ENCODE results near the gene OXER1. TPM values are rescaled to one million over a fixed set of nuclear protein-coding genes. Genes with fewer than 3 reads are reported as not detected.

Gene OXER1
- polyA plus RNA-seq, 4 donors = 6.4 to 40.3 (median 12.6) TPM

DNA sequence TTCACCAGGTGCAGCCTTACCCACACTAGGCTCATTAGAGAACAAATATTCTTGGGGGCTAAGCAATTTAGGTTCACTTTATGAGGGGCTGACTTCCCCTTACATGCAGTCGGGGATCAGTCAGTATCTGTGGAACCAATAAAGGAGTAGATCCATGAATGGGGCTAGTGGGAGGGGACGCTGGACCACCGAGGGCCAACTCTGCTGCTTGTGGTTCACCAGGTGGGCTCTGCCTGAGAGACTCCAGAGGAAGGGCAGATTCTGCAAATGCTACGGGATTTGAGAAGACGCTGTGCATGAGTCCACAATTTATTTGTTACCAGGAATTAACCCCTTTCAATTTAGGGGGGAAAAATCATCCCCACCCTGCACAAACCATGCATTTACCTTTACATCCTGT, 44.4 kb upstream of the OXER1 start:
- WGBS, 3 donors = 91 to 93% (median 93%) methylated on average over 5 of the region's 5 CpGs
- FAIRE-seq = no peak
- no peak overlapping the region for H3K4me3 ChIP-seq (ENCODE audit: low read depth in 1 of 3, low read length in 3 of 3)
- no peak for DNase-seq
- H3K36me3 ChIP-seq (ENCODE audit: control insufficient read depth in 3 of 3, insufficient read depth in 2 of 3, low read depth in 1 of 3, low read length in 3 of 3) = no peaks in the 10 kb centered on the region
- H3K27ac ChIP-seq (ENCODE audit: low read depth in 1 of 3, low read length in 2 of 3) = no peak overlapping the region
- peaks cover 0 to 9% (median 0%) of the 10 kb centered on the region in 3 donors for H3K4me1 ChIP-seq (ENCODE audit: control insufficient read depth in 3 of 3, insufficient read depth in 2 of 3, low read depth in 1 of 3, low read length in 2 of 3)
- no peaks in the 10 kb centered on the region for H3K27me3 ChIP-seq (ENCODE audit: control insufficient read depth in 3 of 3, insufficient read depth in 3 of 3, low read length in 3 of 3)
- no peaks in the 10 kb centered on the region for H3K9me3 ChIP-seq (ENCODE audit: control insufficient read depth in 2 of 2, insufficient read depth in 1 of 2, low read depth in 1 of 2, low read length in 1 of 2)

DNA sequence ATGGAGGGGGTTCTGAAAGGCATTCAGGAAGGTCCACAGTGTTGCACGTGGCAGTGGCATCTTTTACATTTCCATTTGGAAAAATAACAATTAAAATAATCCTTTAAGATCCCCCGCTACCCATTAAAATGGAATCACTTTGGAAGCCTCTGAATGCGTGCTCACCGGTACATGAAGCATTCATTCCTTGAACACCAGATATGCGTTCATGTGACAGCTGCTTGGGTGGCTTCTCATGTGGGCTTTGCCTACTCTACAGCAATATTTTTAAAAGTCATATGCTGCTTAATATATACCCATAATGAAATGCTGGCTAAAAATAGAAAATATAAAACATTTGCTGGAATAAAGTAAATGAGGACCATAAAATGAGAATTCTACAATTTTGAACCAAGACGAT, 42.9 kb upstream of the OXER1 start:
- H3K27ac ChIP-seq (ENCODE audit: low read depth in 1 of 3, low read length in 2 of 3) = no peak overlapping the region
- FAIRE-seq (no peak), DNase-seq (no peak)
- H3K4me3 ChIP-seq (ENCODE audit: low read depth in 1 of 3, low read length in 3 of 3) = no peak overlapping the region
- no peaks in the 10 kb centered on the region for H3K9me3 ChIP-seq (ENCODE audit: control insufficient read depth in 2 of 2, insufficient read depth in 1 of 2, low read depth in 1 of 2, low read length in 1 of 2)
- 86 to 91% (median 90%) methylated on average over 6 of the region's 6 CpGs for WGBS, 3 donors
- H3K4me1 ChIP-seq (ENCODE audit: control insufficient read depth in 3 of 3, insufficient read depth in 2 of 3, low read depth in 1 of 3, low read length in 2 of 3) = peaks cover 0 to 7% (median 0%) of the 10 kb centered on the region in 3 donors
- no peaks in the 10 kb centered on the region for H3K36me3 ChIP-seq (ENCODE audit: control insufficient read depth in 3 of 3, insufficient read depth in 2 of 3, low read depth in 1 of 3, low read length in 3 of 3)
- H3K27me3 ChIP-seq (ENCODE audit: control insufficient read depth in 3 of 3, insufficient read depth in 3 of 3, low read length in 3 of 3) = no peaks in the 10 kb centered on the region

DNA sequence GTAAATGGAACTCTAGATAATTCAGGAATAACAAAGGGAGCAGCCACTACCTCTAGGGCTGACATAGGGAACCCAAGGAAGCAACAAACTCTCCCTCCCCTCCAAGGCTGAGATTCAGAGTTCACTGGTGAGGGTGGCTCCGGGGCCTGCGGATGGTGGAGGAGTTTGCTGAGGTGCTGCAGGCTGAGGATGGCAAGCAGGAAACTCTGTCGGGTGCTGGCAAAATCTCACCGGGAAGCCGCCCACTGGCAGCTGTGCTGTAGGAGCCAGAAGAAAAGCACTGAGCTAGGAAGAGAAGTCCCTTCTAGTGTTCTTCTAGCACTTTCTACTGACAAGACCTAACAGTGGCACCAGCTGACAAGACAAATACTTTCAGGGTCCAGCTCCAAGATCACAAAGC, 41.0 kb upstream of the OXER1 start:
- 75 to 79% (median 76%) methylated on average over 5 of the region's 5 CpGs for WGBS, 3 donors
- Histone ChIP-seq H3K27me3 (ENCODE audit: control insufficient read depth in 3 of 3, insufficient read depth in 3 of 3, low read length in 3 of 3) (no peaks in the 10 kb centered on the region), H3K4me3 (ENCODE audit: low read depth in 1 of 3, low read length in 3 of 3) (no peak overlapping the region), H3K9me3 (ENCODE audit: control insufficient read depth in 2 of 2, insufficient read depth in 1 of 2, low read depth in 1 of 2, low read length in 1 of 2) (no peaks in the 10 kb centered on the region), H3K4me1 (ENCODE audit: control insufficient read depth in 3 of 3, insufficient read depth in 2 of 3, low read depth in 1 of 3, low read length in 2 of 3) (peaks cover 0 to 3% (median 0%) of the 10 kb centered on the region in 3 donors), H3K27ac (ENCODE audit: low read depth in 1 of 3, low read length in 2 of 3) (no peak overlapping the region), H3K36me3 (ENCODE audit: control insufficient read depth in 3 of 3, insufficient read depth in 2 of 3, low read depth in 1 of 3, low read length in 3 of 3) (no peaks in the 10 kb centered on the region)
- no peak for DNase-seq
- no peak for FAIRE-seq

DNA sequence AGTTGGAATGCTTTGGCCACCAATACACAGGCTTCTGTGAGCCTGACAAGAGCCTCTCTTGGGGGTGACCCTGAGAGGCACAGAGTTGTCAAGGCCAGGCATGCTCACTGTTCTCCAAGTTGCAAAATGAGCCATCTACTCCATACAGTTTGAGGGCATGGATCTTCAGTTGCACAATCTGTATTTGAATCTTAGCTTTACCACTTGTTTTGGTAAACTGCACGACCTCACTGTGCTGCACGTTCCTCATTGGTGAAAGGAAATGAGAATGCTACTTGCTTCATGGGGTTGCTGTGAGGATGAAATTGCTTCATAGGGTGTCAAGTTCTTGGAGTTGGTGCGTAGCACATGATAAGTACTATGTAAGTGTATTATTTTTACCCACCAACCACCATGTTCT, 40.4 kb upstream of the OXER1 start:
- H3K27me3 ChIP-seq (ENCODE audit: control insufficient read depth in 3 of 3, insufficient read depth in 3 of 3, low read length in 3 of 3) = no peaks in the 10 kb centered on the region
- 57 to 58% (median 57%) methylated on average over 3 of the region's 3 CpGs for WGBS, 3 donors
- H3K4me1 ChIP-seq (ENCODE audit: control insufficient read depth in 3 of 3, insufficient read depth in 2 of 3, low read depth in 1 of 3, low read length in 2 of 3) = peaks cover 0 to 3% (median 0%) of the 10 kb centered on the region in 3 donors
- FAIRE-seq (no peak), DNase-seq (no peak)
- H3K27ac ChIP-seq (ENCODE audit: low read depth in 1 of 3, low read length in 2 of 3) = no peak overlapping the region
- no peak overlapping the region for H3K4me3 ChIP-seq (ENCODE audit: low read depth in 1 of 3, low read length in 3 of 3)
- H3K9me3 ChIP-seq (ENCODE audit: control insufficient read depth in 2 of 2, insufficient read depth in 1 of 2, low read depth in 1 of 2, low read length in 1 of 2) = no peaks in the 10 kb centered on the region
- H3K36me3 ChIP-seq (ENCODE audit: control insufficient read depth in 3 of 3, insufficient read depth in 2 of 3, low read depth in 1 of 3, low read length in 3 of 3) = no peaks in the 10 kb centered on the region

GRCh38 chr2:42802150-42802549, 38.2 kb upstream of the OXER1 start:
- DNase-seq (no peak), FAIRE-seq (no peak)
- Histone ChIP-seq H3K27me3 (ENCODE audit: control insufficient read depth in 3 of 3, insufficient read depth in 3 of 3, low read length in 3 of 3) (no peaks in the 10 kb centered on the region), H3K27ac (ENCODE audit: low read depth in 1 of 3, low read length in 2 of 3) (no peak overlapping the region), H3K4me3 (ENCODE audit: low read depth in 1 of 3, low read length in 3 of 3) (no peak overlapping the region), H3K9me3 (ENCODE audit: control insufficient read depth in 2 of 2, insufficient read depth in 1 of 2, low read depth in 1 of 2, low read length in 1 of 2) (no peaks in the 10 kb centered on the region), H3K36me3 (ENCODE audit: control insufficient read depth in 3 of 3, insufficient read depth in 2 of 3, low read depth in 1 of 3, low read length in 3 of 3) (peaks cover 0 to 3% (median 0%) of the 10 kb centered on the region in 3 donors), H3K4me1 (ENCODE audit: control insufficient read depth in 3 of 3, insufficient read depth in 2 of 3, low read depth in 1 of 3, low read length in 2 of 3) (no peaks in the 10 kb centered on the region)
- WGBS, 3 donors = 85 to 90% (median 89%) methylated on average over 6 of the region's 6 CpGs

GRCh38 chr2:42801381-42801780, 37.4 kb upstream of the OXER1 start:
- no peaks in the 10 kb centered on the region for H3K27me3 ChIP-seq (ENCODE audit: control insufficient read depth in 3 of 3, insufficient read depth in 3 of 3, low read length in 3 of 3)
- H3K4me3 ChIP-seq (ENCODE audit: low read depth in 1 of 3, low read length in 3 of 3) = no peak overlapping the region
- no peak overlapping the region for H3K27ac ChIP-seq (ENCODE audit: low read depth in 1 of 3, low read length in 2 of 3)
- 36 to 55% (median 55%) methylated on average over 4 of the region's 4 CpGs for WGBS, 3 donors
- H3K4me1 ChIP-seq (ENCODE audit: control insufficient read depth in 3 of 3, insufficient read depth in 2 of 3, low read depth in 1 of 3, low read length in 2 of 3) = no peaks in the 10 kb centered on the region
- H3K36me3 ChIP-seq (ENCODE audit: control insufficient read depth in 3 of 3, insufficient read depth in 2 of 3, low read depth in 1 of 3, low read length in 3 of 3) = peaks cover 0 to 4% (median 0%) of the 10 kb centered on the region in 3 donors
- DNase-seq (no peak), FAIRE-seq (no peak)
- H3K9me3 ChIP-seq (ENCODE audit: control insufficient read depth in 2 of 2, insufficient read depth in 1 of 2, low read depth in 1 of 2, low read length in 1 of 2) = no peaks in the 10 kb centered on the region

- Histone ChIP-seq H3K9me3 (ENCODE audit: control insufficient read depth in 2 of 2, insufficient read depth in 1 of 2, low read depth in 1 of 2, low read length in 1 of 2) (no peaks in the 10 kb centered on the region), H3K27ac (ENCODE audit: low read depth in 1 of 3, low read length in 2 of 3) (no peak overlapping the region), H3K4me3 (ENCODE audit: low read depth in 1 of 3, low read length in 3 of 3) (no peak overlapping the region), H3K36me3 (ENCODE audit: control insufficient read depth in 3 of 3, insufficient read depth in 2 of 3, low read depth in 1 of 3, low read length in 3 of 3) (peaks cover 0 to 4% (median 0%) of the 10 kb centered on the region in 3 donors), H3K27me3 (ENCODE audit: control insufficient read depth in 3 of 3, insufficient read depth in 3 of 3, low read length in 3 of 3) (no peaks in the 10 kb centered on the region), H3K4me1 (ENCODE audit: control insufficient read depth in 3 of 3, insufficient read depth in 2 of 3, low read depth in 1 of 3, low read length in 2 of 3) (peaks cover 0 to under 1% (median 0%) of the 10 kb centered on the region in 3 donors)
- WGBS, 3 donors = 37 to 61% (median 53%) methylated on average over 2 of the region's 2 CpGs
- FAIRE-seq (no peak), DNase-seq (no peak)
These were observed 37.0 kb upstream of the OXER1 start for GRCh38 chr2:42800981-42801380.

- Histone ChIP-seq H3K9me3 (ENCODE audit: control insufficient read depth in 2 of 2, insufficient read depth in 1 of 2, low read depth in 1 of 2, low read length in 1 of 2) (no peaks in the 10 kb centered on the region), H3K36me3 (ENCODE audit: control insufficient read depth in 3 of 3, insufficient read depth in 2 of 3, low read depth in 1 of 3, low read length in 3 of 3) (peaks cover 0 to 7% (median 0%) of the 10 kb centered on the region in 3 donors), H3K27me3 (ENCODE audit: control insufficient read depth in 3 of 3, insufficient read depth in 3 of 3, low read length in 3 of 3) (no peaks in the 10 kb centered on the region), H3K27ac (ENCODE audit: low read depth in 1 of 3, low read length in 2 of 3) (no peak overlapping the region), H3K4me3 (ENCODE audit: low read depth in 1 of 3, low read length in 3 of 3) (no peak overlapping the region), H3K4me1 (ENCODE audit: control insufficient read depth in 3 of 3, insufficient read depth in 2 of 3, low read depth in 1 of 3, low read length in 2 of 3) (peaks cover 0 to 4% (median 0%) of the 10 kb centered on the region in 3 donors)
- FAIRE-seq (no peak), DNase-seq (no peak)
- WGBS, 3 donors = 79 to 86% (median 83%) methylated on average over 4 of the region's 4 CpGs
These were observed 36.6 kb upstream of the OXER1 start for GRCh38 chr2:42800461-42800962.

- peaks cover 0 to 10% (median 0%) of the 10 kb centered on the region in 3 donors for H3K36me3 ChIP-seq (ENCODE audit: control insufficient read depth in 3 of 3, insufficient read depth in 2 of 3, low read depth in 1 of 3, low read length in 3 of 3)
- no peak overlapping the region for H3K4me3 ChIP-seq (ENCODE audit: low read depth in 1 of 3, low read length in 3 of 3)
- H3K4me1 ChIP-seq (ENCODE audit: control insufficient read depth in 3 of 3, insufficient read depth in 2 of 3, low read depth in 1 of 3, low read length in 2 of 3) = peaks cover 0 to 7% (median 0%) of the 10 kb centered on the region in 3 donors
- no peaks in the 10 kb centered on the region for H3K27me3 ChIP-seq (ENCODE audit: control insufficient read depth in 3 of 3, insufficient read depth in 3 of 3, low read length in 3 of 3)
- WGBS, 3 donors = 57 to 91% (median 77%) methylated on average over 4 of the region's 4 CpGs
- no peaks in the 10 kb centered on the region for H3K9me3 ChIP-seq (ENCODE audit: control insufficient read depth in 2 of 2, insufficient read depth in 1 of 2, low read depth in 1 of 2, low read length in 1 of 2)
- no peak overlapping the region for H3K27ac ChIP-seq (ENCODE audit: low read depth in 1 of 3, low read length in 2 of 3)
- FAIRE-seq (no peak), DNase-seq (no peak)
These were observed 35.9 kb upstream of the OXER1 start for GRCh38 chr2:42799881-42800280.

Data from small intestine (tissue), 7 donors.